HG02943 (cell line): Measurements from ENCODE around the gene ACTR6.
A peak's percentile ranks its signal among the peaks of the same experiment; 100 is the strongest.
"Not testable (repeated sequence)": the region's sequence is repeated elsewhere in the genome, so short reads cannot be mapped to it uniquely, and the experiment has no call there.

Experiments
- ATAC-seq: cut with Tn5 transposase; IDR thresholded peaks from one replicate; pipeline ENCODE4 v1.9.1; 2021; ENCODE audit warnings: mild to moderate bottlenecking, low read depth, moderate library complexity; ENCODE audit not compliant: unreplicated experiment

ACTR6 gene

GRCh38 chr12:100179252-100179651, 21.4 kb upstream of the ACTR6 start:
- no peak for ATAC-seq

GRCh38 chr12:100184549-100185145, 16.0 kb upstream of the ACTR6 start:
- ATAC-seq, result no peak

- peak; percentile 75 for ATAC-seq
Measured at GRCh38 chr12:100185361-100185894, 15.2 kb upstream of the ACTR6 start.

GRCh38 chr12:100186071-100186470, 14.5 kb upstream of the ACTR6 start:
- no peak for ATAC-seq

GRCh38 chr12:100187068-100187467, 13.5 kb upstream of the ACTR6 start:
- no peak for ATAC-seq

- no peak for ATAC-seq
Measured at GRCh38 chr12:100187857-100188519, 12.6 kb upstream of the ACTR6 start.

GRCh38 chr12:100188888-100189635, 11.6 kb upstream of the ACTR6 start:
- ATAC-seq, result not testable (repeated sequence)

- ATAC-seq, result no peak
Measured at GRCh38 chr12:100189636-100190394, 10.8 kb upstream of the ACTR6 start.

- no peak for ATAC-seq
Measured at GRCh38 chr12:100193085-100193484, 7.5 kb upstream of the ACTR6 start.

- ATAC-seq, result no peak
Measured at GRCh38 chr12:100197486-100197885, 3.1 kb upstream of the ACTR6 start.

- peak; percentile 4 for ATAC-seq
Measured at GRCh38 chr12:100199023-100199346, 1.6 kb upstream of the ACTR6 start.

GRCh38 chr12:100199347-100200149, 1.1 kb upstream of the ACTR6 start:
- ATAC-seq, result peak; percentile 75

- ATAC-seq, result no peak
Measured at GRCh38 chr12:100201604-100202423, 1.2 kb downstream of the ACTR6 start.

GRCh38 chr12:100207311-100207710, 6.7 kb downstream of the ACTR6 start:
- ATAC-seq, result no peak

GRCh38 chr12:100208834-100209233, 8.2 kb downstream of the ACTR6 start:
- no peak for ATAC-seq

GRCh38 chr12:100211698-100212097, 11.1 kb downstream of the ACTR6 start:
- no peak for ATAC-seq

GRCh38 chr12:100213016-100213891, 12.6 kb downstream of the ACTR6 start:
- ATAC-seq, result no peak

GRCh38 chr12:100214518-100214917, 13.9 kb downstream of the ACTR6 start:
- no peak for ATAC-seq
